GM23338 (cell line): Measurements from ENCODE around the gene PDE4B. TPM values are rescaled to one million over a fixed set of nuclear protein-coding genes. Genes with fewer than 3 reads are reported as not detected.
"Not testable (repeated sequence)": the region's sequence is repeated elsewhere in the genome, so short reads cannot be mapped to it uniquely, and the experiment has no call there.

Source experiments
- ATAC-seq: fragments of 200-7000 bp; cut with Tn5 transposase; 3 replicates; pipeline ENCODE4 v1.9.1; 2020
- DNase-seq: peaks from one replicate; pipeline ENCODE4 v3.0.0-alpha.2; 2015; ENCODE audit warnings: low spot score
- H2AFZ ChIP-seq: fragments of 200-600 bp; sonication (generic); 2 replicates; pipeline ENCODE4 v1.8.0; 2016; ENCODE audit warnings: antibody characterized with exemption, mild to moderate bottlenecking, moderate library complexity
- H3F3A ChIP-seq: fragments of 200-600 bp; sonication (generic); replicated peaks from 2 replicates; pipeline ENCODE4 v1.8.0; 2017; ENCODE audit warnings: antibody characterized with exemption, mixed run types, low read depth
- H3K27ac ChIP-seq: fragments of 200-600 bp; sonication (generic); 2 replicates; pipeline ENCODE4 v1.6.1; 2016; ENCODE audit warnings: low read depth
- H3K27me3 ChIP-seq: fragments of 200-600 bp; sonication (generic); 2 replicates; pipeline ENCODE4 v1.8.0; 2016; ENCODE audit warnings: mild to moderate bottlenecking, mixed run types, moderate library complexity; ENCODE audit not compliant: insufficient read depth
- H3K36me3 ChIP-seq: fragments of 200-600 bp; sonication (generic); 2 replicates; pipeline ENCODE4 v1.8.0; 2016; ENCODE audit warnings: mild to moderate bottlenecking; ENCODE audit not compliant: insufficient read depth
- H3K4me1 ChIP-seq: fragments of 200-600 bp; sonication (generic); 2 replicates; pipeline ENCODE4 v1.8.0; 2016; ENCODE audit warnings: mild to moderate bottlenecking, moderate library complexity; ENCODE audit not compliant: insufficient read depth
- H3K4me2 ChIP-seq: fragments of 200-600 bp; sonication (generic); 2 replicates; pipeline ENCODE4 v1.7.1; 2017; ENCODE audit warnings: mixed run types
- H3K4me3 ChIP-seq: fragments of 200-600 bp; sonication (generic); 2 replicates; pipeline ENCODE4 v1.6.1; 2016; ENCODE audit warnings: mixed run types
- H3K79me2 ChIP-seq: fragments of 200-600 bp; sonication (generic); replicated peaks from 2 replicates; pipeline ENCODE4 v1.8.0; 2017; ENCODE audit warnings: mild to moderate bottlenecking; ENCODE audit not compliant: insufficient read depth
- H3K9me2 ChIP-seq: fragments of 200-600 bp; sonication (generic); 2 replicates; pipeline ENCODE4 v1.8.0; 2017; ENCODE audit not compliant: insufficient read depth
- H4K20me1 ChIP-seq: fragments of 200-600 bp; sonication (generic); replicated peaks from 2 replicates; pipeline ENCODE4 v1.8.0; 2017; ENCODE audit warnings: mild to moderate bottlenecking; ENCODE audit not compliant: insufficient read depth
- H3K27ac Mint-ChIP-seq: 2 replicates; pipeline ENCODE4 v1.8.0; 2020; ENCODE audit warnings: inconsistent platforms, mild to moderate bottlenecking, moderate library complexity, mixed read lengths
- H3K27me3 Mint-ChIP-seq: 3 replicates; pipeline ENCODE4 v1.8.0; 2022; ENCODE audit warnings: low read depth, mild to moderate bottlenecking, moderate library complexity, mixed read lengths, inconsistent platforms; ENCODE audit not compliant: insufficient read depth, poor library complexity
- H3K36me3 Mint-ChIP-seq: 3 replicates; pipeline ENCODE4 v1.8.0; 2021; ENCODE audit warnings: low read depth, mild to moderate bottlenecking, inconsistent platforms, moderate library complexity, mixed read lengths
- H3K4me1 Mint-ChIP-seq: 3 replicates; pipeline ENCODE4 v1.8.0; 2020; ENCODE audit warnings: mild to moderate bottlenecking, inconsistent platforms, mixed read lengths
- H3K4me3 Mint-ChIP-seq: 3 replicates; pipeline ENCODE4 v1.8.0; 2021; ENCODE audit warnings: moderate library complexity, mild to moderate bottlenecking, inconsistent platforms, mixed read lengths
- H3K9me3 Mint-ChIP-seq: 3 replicates; pipeline ENCODE4 v1.8.0; 2020; ENCODE audit warnings: moderate library complexity, mild to moderate bottlenecking, inconsistent platforms, mixed read lengths
- CREB1 ChIP-seq: fragments of 250-450 bp; sonication (Bioruptor Pico); IDR thresholded peaks from 2 replicates; pipeline ENCODE4 v1.5.0; 2020; ENCODE audit warnings: low read depth, mild to moderate bottlenecking, moderate library complexity
- JUNB ChIP-seq: IDR thresholded peaks from one replicate; pipeline ENCODE4 v1.6.1; 2016; ENCODE audit warnings: antibody characterized with exemption; ENCODE audit not compliant: unreplicated experiment
- NANOG ChIP-seq: IDR thresholded peaks from 2 replicates; pipeline ENCODE4 v1.6.1; 2016; ENCODE audit warnings: antibody characterized with exemption, borderline replicate concordance
- POLR2AphosphoS5 ChIP-seq: IDR thresholded peaks from 2 replicates; pipeline ENCODE4 v1.6.1; 2016; ENCODE audit warnings: antibody characterized with exemption, low read depth
- ZNF331 ChIP-seq: fragments of 250-450 bp; sonication (Bioruptor Pico); IDR thresholded peaks from 2 replicates; pipeline ENCODE4 v1.5.0; 2020; ENCODE audit warnings: low read depth, mild to moderate bottlenecking, moderate library complexity
- polyA plus RNA-seq: library from polyadenylated mRNA; unstranded; fragments of >200 nt; fragmentation: Nextera tagmentation; extraction: Ambion mirVana; gene quantifications from 2 replicates; pipeline ENCODE4 v1.2.1, GENCODE V29; 2016
- total RNA-seq: library from RNA; depleted of rRNA; stranded (reverse); fragments of >200 nt; shearing (Covaris generic); gene quantifications from 2 replicates; pipeline ENCODE4 v1.2.3, GENCODE V29; 2014
- TF ChIP-seq, protein P1 (sequence below): IDR thresholded peaks from one replicate; pipeline ENCODE4 v1.6.1; 2018; ENCODE audit warnings: antibody characterized with exemption; ENCODE audit not compliant: unreplicated experiment
- TF ChIP-seq, protein P2 (sequence below): fragments of 250-450 bp; sonication (Bioruptor Pico); IDR thresholded peaks from 2 replicates; pipeline ENCODE4 v1.5.0; 2020; ENCODE audit warnings: mild to moderate bottlenecking, moderate library complexity

The PDE4B gene
- total and polyA plus RNA-seq, 2 experiments from 2014 or later: 14.0 to 25.6 TPM

DNA sequence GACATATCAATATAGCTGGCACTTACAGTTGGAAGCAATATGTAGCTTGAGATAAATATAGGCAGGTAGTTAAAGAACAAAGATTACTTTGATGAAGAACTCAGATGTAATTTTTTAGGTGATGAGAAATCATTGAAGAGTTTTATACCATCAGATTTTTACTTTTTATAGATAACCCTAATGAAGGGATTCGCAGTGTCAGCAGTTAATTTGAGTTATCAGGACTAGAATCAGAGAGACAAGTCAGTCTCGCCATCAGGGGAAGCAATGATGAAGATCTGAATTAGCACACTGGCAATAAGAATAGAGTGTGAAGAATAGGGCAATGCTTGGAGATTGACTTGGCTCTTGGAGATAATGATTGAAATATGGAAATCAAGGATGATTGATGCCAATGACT lies 342.5 kb downstream of the PDE4B start:
- Histone ChIP-seq H4K20me1 (no peaks in the 10 kb centered on the region), H3K4me2 (no peak overlapping the region), H3K27ac (no peak overlapping the region), H3K4me1 (no peaks in the 10 kb centered on the region), H3K36me3 (no peaks in the 10 kb centered on the region), H3F3A (no peaks in the 10 kb centered on the region), H2AFZ (no peak overlapping the region), H3K27me3 (no peaks in the 10 kb centered on the region), H3K79me2 (no peaks in the 10 kb centered on the region), H3K4me3 (no peak overlapping the region), H3K9me2 (0 out of 2 replicates have a peak, but pooled peaks cover 5% of the 10 kb centered on the region)
- no peak for TF ChIP-seq JUNB
- TF ChIP-seq ZNF331 (CRISPR knock-in tag): no peak
- H3K27ac Mint-ChIP-seq: no peak overlapping the region
- no peaks in the 10 kb centered on the region for H3K9me3 Mint-ChIP-seq
- no peaks in the 10 kb centered on the region for H3K4me1 Mint-ChIP-seq
- H3K27me3 Mint-ChIP-seq: no peaks in the 10 kb centered on the region
- DNase-seq (no peak), ATAC-seq (no peak)
- H3K4me3 Mint-ChIP-seq: no peak overlapping the region
- no peaks in the 10 kb centered on the region for H3K36me3 Mint-ChIP-seq

DNA sequence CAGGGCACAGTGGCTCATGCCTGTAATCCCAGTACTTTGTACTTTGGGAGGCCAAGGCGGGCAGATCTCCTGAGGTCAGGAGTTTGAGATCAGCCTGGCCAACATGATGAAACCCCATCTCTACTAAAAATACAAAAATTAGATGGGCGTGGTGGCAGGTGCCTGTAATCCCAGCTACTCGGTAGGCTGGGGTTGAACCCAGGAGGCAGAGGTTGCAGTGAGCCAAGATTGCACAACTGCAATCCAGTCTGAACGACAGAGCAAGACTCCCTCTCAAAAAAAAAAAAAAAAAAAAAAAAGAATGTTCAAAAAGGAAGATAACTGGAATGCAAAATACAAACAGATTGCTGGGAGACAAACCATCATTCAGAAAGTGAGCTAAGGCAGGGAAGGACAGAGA lies 343.7 kb downstream of the PDE4B start:
- H3K27ac Mint-ChIP-seq, H3K36me3 ChIP-seq, H3K79me2 ChIP-seq, H3K27ac ChIP-seq, DNase-seq, H3K4me2 ChIP-seq, H3K4me1 Mint-ChIP-seq, H3K27me3 ChIP-seq, H3F3A ChIP-seq, H3K4me1 ChIP-seq, H4K20me1 ChIP-seq, H3K27me3 Mint-ChIP-seq, H3K4me3 ChIP-seq, H3K9me3 Mint-ChIP-seq, H3K36me3 Mint-ChIP-seq, H3K9me2 ChIP-seq, H2AFZ ChIP-seq, H3K4me3 Mint-ChIP-seq, ATAC-seq: not testable (repeated sequence)

DNA sequence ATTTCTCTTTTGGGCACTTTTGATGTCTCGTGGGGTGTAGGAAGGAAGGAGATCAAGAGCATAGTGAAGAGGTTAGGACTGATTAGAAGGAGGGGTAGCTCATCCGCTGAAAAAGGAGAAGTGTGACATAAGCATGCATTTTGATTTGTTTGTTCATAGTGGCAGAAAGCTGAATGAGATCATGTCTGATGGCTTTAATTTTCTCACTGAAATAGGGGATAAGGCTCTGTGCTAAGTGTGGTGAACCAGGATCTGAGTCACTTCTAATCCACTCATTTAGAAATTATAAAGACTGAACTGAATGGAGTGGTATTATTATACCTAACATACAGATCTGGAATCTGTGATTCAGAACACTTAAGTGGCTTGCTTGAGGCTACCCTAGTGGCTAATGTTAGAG lies 344.5 kb downstream of the PDE4B start:
- no peaks in the 10 kb centered on the region for H3K27me3 Mint-ChIP-seq
- no peak for ATAC-seq
- TF ChIP-seq, protein P1, sequence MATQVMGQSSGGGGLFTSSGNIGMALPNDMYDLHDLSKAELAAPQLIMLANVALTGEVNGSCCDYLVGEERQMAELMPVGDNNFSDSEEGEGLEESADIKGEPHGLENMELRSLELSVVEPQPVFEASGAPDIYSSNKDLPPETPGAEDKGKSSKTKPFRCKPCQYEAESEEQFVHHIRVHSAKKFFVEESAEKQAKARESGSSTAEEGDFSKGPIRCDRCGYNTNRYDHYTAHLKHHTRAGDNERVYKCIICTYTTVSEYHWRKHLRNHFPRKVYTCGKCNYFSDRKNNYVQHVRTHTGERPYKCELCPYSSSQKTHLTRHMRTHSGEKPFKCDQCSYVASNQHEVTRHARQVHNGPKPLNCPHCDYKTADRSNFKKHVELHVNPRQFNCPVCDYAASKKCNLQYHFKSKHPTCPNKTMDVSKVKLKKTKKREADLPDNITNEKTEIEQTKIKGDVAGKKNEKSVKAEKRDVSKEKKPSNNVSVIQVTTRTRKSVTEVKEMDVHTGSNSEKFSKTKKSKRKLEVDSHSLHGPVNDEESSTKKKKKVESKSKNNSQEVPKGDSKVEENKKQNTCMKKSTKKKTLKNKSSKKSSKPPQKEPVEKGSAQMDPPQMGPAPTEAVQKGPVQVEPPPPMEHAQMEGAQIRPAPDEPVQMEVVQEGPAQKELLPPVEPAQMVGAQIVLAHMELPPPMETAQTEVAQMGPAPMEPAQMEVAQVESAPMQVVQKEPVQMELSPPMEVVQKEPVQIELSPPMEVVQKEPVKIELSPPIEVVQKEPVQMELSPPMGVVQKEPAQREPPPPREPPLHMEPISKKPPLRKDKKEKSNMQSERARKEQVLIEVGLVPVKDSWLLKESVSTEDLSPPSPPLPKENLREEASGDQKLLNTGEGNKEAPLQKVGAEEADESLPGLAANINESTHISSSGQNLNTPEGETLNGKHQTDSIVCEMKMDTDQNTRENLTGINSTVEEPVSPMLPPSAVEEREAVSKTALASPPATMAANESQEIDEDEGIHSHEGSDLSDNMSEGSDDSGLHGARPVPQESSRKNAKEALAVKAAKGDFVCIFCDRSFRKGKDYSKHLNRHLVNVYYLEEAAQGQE: no peak
- no peak for TF ChIP-seq CREB1 (CRISPR knock-in tag)
- no peak for TF ChIP-seq POLR2AphosphoS5
- no peak for TF ChIP-seq NANOG
- TF ChIP-seq, protein P2, sequence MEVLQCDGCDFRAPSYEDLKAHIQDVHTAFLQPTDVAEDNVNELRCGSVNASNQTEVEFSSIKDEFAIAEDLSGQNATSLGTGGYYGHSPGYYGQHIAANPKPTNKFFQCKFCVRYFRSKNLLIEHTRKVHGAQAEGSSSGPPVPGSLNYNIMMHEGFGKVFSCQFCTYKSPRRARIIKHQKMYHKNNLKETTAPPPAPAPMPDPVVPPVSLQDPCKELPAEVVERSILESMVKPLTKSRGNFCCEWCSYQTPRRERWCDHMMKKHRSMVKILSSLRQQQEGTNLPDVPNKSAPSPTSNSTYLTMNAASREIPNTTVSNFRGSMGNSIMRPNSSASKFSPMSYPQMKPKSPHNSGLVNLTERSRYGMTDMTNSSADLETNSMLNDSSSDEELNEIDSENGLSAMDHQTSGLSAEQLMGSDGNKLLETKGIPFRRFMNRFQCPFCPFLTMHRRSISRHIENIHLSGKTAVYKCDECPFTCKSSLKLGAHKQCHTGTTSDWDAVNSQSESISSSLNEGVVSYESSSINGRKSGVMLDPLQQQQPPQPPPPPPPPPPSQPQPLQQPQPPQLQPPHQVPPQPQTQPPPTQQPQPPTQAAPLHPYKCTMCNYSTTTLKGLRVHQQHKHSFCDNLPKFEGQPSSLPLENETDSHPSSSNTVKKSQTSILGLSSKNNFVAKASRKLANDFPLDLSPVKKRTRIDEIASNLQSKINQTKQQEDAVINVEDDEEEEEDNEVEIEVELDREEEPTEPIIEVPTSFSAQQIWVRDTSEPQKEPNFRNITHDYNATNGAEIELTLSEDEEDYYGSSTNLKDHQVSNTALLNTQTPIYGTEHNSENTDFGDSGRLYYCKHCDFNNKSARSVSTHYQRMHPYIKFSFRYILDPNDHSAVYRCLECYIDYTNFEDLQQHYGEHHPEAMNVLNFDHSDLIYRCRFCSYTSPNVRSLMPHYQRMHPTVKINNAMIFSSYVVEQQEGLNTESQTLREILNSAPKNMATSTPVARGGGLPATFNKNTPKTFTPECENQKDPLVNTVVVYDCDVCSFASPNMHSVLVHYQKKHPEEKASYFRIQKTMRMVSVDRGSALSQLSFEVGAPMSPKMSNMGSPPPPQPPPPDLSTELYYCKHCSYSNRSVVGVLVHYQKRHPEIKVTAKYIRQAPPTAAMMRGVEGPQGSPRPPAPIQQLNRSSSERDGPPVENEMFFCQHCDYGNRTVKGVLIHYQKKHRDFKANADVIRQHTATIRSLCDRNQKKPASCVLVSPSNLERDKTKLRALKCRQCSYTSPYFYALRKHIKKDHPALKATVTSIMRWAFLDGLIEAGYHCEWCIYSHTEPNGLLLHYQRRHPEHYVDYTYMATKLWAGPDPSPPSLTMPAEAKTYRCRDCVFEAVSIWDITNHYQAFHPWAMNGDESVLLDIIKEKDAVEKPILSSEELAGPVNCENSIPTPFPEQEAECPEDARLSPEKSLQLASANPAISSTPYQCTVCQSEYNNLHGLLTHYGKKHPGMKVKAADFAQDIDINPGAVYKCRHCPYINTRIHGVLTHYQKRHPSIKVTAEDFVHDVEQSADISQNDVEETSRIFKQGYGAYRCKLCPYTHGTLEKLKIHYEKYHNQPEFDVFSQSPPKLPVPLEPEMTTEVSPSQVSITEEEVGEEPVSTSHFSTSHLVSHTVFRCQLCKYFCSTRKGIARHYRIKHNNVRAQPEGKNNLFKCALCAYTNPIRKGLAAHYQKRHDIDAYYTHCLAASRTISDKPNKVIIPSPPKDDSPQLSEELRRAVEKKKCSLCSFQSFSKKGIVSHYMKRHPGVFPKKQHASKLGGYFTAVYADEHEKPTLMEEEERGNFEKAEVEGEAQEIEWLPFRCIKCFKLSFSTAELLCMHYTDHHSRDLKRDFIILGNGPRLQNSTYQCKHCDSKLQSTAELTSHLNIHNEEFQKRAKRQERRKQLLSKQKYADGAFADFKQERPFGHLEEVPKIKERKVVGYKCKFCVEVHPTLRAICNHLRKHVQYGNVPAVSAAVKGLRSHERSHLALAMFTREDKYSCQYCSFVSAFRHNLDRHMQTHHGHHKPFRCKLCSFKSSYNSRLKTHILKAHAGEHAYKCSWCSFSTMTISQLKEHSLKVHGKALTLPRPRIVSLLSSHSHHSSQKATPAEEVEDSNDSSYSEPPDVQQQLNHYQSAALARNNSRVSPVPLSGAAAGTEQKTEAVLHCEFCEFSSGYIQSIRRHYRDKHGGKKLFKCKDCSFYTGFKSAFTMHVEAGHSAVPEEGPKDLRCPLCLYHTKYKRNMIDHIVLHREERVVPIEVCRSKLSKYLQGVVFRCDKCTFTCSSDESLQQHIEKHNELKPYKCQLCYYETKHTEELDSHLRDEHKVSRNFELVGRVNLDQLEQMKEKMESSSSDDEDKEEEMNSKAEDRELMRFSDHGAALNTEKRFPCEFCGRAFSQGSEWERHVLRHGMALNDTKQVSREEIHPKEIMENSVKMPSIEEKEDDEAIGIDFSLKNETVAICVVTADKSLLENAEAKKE: no peak

More for the DNA sequence above, 344.5 kb downstream of the PDE4B start:
- no peaks in the 10 kb centered on the region for H3K36me3 ChIP-seq
- no peak overlapping the region for H3K27ac Mint-ChIP-seq
- H3K27me3 ChIP-seq: no peaks in the 10 kb centered on the region
- H3K79me2 ChIP-seq: no peaks in the 10 kb centered on the region
- H3K27ac ChIP-seq: no peak overlapping the region
- no peak for DNase-seq
- H3K4me3 ChIP-seq: no peak overlapping the region
- H3K9me2 ChIP-seq: 0 out of 2 replicates have a peak, but pooled peaks cover 5% of the 10 kb centered on the region
- H3K4me1 Mint-ChIP-seq: no peaks in the 10 kb centered on the region
- no peak overlapping the region for H3K4me2 ChIP-seq
- H3K4me1 ChIP-seq: no peaks in the 10 kb centered on the region
- no peak overlapping the region for H3K4me3 Mint-ChIP-seq
- no peaks in the 10 kb centered on the region for H4K20me1 ChIP-seq
- no peaks in the 10 kb centered on the region for H3K36me3 Mint-ChIP-seq
- no peaks in the 10 kb centered on the region for H3F3A ChIP-seq
- H2AFZ ChIP-seq: no peak overlapping the region
- H3K9me3 Mint-ChIP-seq: no peaks in the 10 kb centered on the region
